ENCODE measurements around the gene LEPROT.

DNA sequence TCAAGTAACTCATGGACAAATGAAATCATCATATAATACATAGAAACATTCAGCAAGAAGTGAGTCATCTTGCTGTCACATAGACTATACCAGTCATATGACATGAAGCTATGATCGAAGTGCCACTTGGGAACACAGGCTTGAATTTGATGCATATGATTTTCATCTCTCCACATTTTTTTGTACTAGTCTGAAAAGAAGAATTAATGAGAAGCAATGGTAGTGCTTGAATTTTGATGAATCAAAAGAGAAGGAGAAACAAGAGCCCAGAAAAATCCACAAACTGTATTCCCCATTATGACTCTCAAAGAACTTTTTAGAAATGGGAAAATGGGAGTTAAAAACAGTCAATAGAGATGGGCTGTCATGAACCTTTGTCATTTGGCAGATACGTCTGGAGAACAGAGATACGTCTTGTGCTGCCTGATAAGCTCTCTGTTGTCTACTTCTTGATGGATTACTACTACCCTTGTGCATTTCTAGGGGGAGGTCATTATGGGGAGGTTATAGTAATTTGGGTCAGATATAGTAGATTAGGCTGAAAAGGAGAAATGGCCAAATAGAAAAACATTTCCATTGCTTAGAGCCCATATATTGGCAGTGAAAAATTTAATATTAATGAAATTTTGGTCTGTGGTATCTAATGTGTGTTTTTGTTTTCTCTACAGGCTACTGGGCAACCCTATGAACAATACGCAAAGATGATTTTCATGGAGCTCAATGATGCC is 8.0 kb upstream of the LEPROT start:
- TF ChIP-seq POLR2A (IDR thresholded peaks at IDR 0.05), result no peak
- TF ChIP-seq, protein P1, sequence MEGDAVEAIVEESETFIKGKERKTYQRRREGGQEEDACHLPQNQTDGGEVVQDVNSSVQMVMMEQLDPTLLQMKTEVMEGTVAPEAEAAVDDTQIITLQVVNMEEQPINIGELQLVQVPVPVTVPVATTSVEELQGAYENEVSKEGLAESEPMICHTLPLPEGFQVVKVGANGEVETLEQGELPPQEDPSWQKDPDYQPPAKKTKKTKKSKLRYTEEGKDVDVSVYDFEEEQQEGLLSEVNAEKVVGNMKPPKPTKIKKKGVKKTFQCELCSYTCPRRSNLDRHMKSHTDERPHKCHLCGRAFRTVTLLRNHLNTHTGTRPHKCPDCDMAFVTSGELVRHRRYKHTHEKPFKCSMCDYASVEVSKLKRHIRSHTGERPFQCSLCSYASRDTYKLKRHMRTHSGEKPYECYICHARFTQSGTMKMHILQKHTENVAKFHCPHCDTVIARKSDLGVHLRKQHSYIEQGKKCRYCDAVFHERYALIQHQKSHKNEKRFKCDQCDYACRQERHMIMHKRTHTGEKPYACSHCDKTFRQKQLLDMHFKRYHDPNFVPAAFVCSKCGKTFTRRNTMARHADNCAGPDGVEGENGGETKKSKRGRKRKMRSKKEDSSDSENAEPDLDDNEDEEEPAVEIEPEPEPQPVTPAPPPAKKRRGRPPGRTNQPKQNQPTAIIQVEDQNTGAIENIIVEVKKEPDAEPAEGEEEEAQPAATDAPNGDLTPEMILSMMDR (IDR thresholded peaks at IDR 0.05 in 8 of 11, conservative IDR thresholded peaks at IDR 0.05 in 3 of 11), result no peak
- no peak for TF ChIP-seq POLR2AphosphoS5 (IDR thresholded peaks at IDR 0.05)

All from spleen (tissue), 7 donors.